Amygdala (tissue), 56 donors: Measurements from ENCODE around the gene MN1.

ENCODE experiments used
- DNase-seq, 56 donors: peaks; one replicate each; lab custom pipeline; 2025; lab: John Stamatoyannopoulos, UW

Gene MN1

DNA sequence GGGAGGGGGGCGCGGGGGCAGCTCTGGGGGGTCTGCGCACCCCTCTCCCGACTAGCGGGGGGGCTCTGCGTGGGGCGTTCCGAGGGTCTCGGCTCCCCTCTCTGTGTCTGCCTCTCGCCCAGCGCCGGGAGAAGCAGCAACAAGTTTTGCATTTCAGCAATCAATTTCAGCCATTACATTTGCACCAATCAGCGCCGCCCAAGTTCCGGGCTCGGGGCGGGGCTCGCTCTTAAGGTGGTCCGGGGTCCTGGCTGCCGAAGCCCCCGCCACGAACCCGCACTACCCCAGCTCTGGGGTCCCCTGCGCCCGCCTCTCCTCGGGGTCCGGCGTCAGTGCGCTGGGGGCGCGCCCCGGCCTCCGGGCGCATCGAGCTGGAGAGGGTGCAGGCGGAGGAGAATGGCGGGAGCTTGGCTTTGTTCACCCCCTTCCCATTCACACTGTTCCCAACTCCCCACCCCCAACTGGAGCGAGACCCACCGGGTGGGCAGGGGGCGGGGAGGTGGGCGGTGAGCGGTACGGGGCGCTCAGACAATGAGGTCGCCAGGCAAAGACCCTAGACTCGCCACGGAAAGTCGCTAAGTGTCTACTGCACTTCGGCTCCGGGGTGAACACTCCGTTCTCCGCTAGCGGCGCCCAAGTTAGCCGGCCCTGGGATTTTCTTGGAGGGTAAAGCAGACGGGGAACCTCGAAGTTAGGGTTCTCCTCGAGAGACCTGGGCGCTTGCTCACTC lies at the start of gene MN1:
Gene MN1 (minus strand): TSS at position 141 of the 730 bp plus-strand sequence. CDS start 1,213 bp downstream, outside the sequence.
- peak in 43 of 56 donors; percentile 19 to 85 (median 57) for DNase-seq

DNA sequence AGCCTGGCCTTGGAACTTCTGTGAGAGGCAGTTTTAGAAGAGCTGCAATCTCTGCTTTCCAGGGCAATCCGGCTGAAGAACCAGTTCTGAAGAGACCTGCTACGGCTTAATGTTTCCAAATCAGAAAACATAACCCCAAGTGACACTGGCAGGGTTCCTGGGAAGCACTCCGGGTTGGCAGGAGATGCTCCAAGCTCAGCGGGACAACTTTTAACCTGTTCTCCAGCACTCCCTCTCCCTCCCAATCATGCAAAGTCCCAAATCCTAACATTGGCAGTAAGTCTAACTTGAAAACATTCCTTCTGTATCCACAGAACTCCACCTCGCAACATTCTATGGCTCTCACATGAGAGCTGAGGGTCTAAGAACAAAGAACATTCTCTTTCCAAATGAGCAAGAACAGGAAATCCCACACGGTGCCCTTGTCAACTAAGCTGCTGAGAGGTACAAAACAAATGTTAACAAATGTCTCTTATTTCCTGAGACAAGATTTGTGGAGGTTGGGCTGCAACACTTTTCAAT lies 48.5 kb upstream of the MN1 start:
- DNase-seq = no peak

DNA sequence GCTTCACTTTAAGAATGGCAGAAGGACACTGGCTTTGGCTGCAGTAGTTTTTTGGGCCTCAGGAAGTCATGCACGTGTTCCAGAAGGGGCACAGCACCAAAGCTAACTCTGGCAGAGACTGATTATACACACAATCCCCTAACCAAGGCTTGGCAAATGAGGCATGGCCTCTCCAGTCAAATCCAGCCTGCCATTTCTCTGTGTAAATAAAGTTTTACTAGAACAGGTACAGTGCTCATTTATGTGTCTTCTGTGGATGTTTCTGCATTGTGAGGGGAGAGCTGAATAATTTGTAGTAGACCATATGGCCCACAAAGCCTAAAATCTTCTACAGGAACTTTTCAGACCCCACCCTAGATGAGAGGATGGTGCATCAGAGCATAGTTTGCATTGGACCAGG lies 46.4 kb upstream of the MN1 start:
- DNase-seq = no peak

DNA sequence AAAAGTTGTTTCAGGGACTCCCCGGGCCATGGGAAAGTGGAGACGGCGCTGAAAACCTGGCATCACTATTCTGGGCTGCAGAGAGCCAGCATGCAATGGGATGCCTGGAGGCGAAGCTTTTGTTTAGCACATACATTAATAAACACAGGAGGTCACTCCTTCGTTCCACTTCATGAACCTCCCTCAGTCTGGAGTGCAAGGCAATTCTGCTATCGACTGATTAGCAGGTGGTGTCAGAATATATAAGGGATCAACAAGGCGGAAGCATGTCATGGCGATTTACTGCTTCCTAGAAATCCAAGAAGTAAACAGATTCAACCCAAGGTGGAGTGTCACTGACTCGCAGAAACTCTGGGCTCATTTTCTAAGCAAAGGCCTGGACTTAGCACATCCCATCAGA lies 45.4 kb upstream of the MN1 start:
- no peak for DNase-seq

DNA sequence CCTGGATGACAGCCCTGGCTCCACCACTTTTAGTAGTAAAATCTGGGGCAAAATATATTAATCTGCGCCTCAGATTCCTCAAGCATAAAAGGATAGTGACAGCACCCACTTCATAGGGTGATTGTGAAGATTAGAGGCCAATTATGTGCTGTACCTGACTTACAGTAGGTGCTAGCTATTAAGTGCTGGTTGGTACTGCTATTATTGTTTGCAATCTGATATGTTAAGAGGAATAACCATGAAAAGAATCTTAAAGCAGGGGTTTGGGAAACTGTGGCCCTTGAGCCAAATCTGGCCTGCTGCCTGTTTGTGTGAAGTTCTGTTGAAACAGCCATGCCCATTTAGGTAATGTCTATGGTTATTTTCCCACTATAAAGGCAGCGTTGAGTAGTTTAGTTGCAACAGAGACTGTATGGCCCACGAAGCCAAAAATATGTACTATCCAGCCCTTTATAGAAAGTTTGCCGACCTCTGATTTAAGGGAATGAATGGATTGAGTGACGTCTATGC lies 44.7 kb upstream of the MN1 start:
- DNase-seq = no peak

DNA sequence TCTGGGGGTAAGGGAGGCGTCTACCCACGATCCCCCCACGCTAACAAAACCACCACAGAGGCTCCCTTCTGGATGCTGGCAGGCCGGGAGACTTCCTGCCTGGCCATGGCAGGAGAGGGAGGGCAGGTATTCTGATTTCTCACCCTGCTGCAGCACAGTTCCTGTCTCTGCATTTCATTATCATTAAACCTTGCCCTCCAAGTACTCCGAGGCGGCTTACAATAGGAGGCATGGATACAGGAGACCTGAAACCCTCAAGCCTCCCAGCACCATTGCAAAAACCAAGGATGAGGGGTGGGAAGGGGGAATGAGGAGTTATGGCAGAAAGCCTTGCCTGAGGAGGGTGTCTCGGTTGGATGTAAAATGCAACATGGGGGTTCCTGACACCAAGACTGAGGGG lies 44.1 kb upstream of the MN1 start:
- DNase-seq = no peak

DNA sequence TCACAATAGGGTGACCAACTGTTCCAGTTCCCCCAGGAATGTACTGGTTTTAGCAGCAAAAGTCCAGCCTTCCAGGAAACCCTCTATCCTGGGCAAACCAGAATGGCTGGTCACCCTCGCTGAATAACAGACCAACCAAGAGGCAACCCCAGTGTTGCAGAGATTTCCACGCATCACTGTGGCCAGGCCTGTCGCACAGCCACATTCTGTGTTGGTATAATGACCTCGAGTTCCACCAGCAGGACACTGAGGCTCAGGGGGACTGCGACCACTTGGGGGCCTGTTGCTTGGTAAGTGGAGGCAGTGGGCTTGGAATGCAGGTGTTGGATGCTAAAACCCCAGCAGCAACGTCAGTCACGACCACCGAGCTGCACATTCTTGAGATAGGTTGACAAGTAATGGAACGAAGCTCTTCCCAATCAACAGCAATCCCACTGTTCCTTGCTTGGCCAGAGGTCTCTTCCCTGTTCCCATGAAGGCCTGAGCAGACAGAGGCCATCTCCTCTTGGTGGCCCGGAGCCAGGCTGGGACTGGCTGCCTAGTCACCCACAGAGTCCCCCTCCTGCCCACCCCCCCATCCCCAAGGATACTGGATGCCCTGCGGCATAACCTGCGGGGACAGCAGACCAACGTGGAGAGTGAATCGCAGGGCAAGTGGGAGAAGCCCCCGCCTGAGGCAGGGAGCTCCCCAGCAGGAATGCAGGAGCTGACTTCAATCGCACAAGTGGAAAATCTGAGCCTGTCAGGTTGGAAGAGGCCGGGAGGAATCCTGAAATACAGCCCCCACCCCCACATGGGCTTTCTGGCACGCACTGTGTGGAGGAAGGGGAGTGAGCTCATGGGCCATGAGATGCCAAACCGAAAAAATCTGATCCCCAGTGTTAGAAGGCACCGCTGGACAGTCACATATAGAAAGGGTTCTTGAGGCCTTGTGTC lies 43.4 kb upstream of the MN1 start:
- no peak for DNase-seq

DNA sequence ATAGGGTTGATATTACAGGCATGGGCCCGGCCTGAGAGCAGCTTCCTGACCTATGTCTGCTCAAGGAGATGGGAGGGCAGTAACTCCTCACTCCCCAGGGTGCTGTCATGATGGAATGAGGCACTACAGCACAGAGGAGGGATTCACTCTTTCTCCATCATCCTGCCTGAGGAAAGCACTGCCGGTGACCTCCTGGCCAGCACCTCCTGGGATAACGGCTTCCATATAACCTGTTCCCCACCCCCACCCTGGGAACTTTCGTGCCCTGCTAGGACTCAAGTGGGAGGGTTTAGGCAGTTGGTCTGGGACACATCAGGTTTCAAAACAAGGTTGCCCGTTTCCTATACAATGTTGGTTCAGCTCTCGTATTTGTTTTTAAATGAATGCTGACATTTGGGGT lies 42.7 kb upstream of the MN1 start:
- DNase-seq = no peak

DNA sequence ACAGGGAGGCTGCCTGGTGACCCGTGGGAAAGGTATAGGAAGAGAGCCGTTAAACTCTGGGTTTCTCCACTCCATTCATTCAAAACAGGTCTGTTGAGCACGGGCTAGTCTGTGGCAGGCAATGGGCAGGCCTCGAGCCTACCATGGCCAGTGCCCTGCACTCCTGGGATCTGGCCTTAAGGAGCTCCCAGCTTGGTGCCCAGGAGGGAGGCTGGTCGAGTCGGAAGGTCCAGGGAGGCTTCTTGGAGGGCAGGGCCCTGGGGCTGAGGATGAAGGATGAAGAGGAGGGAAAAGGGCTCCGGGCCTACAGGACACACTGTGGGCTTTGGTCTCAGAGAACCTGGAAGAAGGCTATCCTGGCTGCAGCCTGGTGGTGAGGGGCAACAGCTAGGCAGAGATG lies 41.9 kb upstream of the MN1 start:
- DNase-seq = no peak

DNA sequence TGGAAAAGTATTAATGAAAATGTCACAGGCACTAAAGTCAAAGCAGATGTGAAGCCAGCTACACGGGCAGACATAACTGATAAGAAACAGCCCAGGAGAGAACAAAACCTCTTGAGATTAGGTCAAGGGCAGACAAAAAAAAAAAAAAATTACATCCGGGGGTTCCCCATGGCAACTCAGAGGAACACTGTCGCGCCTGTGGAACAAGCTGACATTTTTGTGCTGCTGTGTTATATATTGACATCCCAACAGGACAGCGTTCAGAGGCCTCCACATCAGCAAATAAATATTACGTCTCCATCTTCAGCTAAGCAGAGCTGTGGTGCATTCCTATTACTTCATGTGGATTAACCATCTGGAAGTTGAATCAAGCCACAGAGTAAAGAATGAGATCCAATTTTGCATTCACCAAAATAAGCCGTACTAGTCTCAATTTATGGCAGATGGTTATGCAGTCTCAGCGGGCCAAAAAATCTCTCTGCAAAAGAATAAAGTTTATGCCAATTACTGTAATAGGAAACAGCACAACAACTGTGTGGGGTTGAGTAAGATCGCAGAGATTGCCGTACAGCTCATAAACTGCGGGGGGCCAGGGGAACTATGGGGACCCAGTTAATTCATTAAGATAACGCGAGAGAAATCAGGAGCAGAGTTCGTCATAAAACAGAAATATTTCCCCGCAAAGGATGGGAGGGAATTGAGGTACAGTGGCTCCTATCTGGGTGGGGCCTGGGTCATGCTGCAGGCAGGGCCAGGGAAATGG lies 41.3 kb upstream of the MN1 start:
- no peak for DNase-seq

DNA sequence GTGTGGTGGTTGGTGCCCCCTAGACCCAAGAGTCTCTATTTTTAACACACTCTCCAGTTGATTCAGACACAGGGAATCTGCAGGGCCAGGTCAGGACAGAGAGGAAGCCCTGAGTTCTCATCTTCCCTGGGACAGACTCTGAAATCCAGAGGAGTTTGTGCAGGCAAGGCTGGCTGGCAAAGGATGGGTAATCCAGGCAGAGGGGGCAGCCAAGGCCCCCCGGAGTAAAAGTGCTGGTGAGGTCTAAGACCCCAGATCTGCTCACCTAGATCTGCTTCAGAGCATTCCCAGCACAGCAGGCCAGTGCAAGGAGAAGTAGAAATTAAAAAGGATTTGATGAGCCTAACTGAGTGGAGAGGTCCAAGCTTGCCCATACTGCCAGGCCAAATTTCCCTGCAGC lies 40.6 kb upstream of the MN1 start:
- no peak for DNase-seq

DNA sequence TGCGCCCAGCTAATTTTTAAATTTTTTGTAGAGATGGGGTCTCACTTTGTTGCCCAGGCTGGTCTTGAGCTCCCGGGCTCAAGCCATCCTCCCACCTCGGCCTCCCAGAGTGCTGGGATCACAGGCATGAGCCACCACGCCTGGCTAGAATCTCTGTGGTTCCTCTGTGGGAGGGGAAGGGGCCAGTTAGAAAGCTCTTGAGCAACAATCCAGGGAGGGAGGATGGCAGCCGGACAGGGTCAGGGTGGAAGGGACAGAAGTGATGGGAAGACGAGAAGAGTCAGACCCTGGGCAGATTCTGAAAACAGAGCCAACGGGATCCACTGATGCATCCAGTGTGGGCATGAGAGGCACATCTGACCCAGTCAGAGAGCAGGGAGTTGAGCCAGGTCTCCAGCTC lies 38.9 kb upstream of the MN1 start:
- DNase-seq = no peak

DNA sequence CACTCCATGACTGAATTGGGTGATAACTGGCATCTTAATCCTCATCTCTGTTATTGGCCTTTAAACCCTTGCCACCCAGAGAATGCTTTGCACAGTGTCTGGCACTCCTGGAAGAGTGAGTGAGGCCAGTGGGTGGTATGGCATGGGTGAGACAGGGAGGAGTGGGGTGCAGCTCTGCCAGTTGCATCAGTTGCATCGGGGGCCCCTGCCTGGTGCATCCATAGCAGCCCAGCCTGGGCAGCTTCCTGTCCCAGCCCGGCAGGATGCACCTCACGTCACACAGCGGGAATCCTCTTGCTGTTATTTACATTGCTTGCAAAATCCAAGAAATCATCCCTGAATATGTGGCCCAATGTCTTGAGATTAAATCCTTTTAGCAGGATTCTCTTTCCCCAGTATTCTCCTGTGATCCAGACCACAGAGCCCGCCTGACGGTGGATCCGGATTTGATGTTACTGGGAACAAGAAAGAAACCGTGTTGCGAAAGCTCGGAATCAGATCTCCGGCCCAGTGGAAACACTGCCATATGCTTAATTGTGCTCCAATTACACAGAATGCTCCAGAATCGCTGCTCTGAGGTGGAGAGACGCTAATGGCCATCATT lies 37.6 kb upstream of the MN1 start:
- no peak for DNase-seq

DNA sequence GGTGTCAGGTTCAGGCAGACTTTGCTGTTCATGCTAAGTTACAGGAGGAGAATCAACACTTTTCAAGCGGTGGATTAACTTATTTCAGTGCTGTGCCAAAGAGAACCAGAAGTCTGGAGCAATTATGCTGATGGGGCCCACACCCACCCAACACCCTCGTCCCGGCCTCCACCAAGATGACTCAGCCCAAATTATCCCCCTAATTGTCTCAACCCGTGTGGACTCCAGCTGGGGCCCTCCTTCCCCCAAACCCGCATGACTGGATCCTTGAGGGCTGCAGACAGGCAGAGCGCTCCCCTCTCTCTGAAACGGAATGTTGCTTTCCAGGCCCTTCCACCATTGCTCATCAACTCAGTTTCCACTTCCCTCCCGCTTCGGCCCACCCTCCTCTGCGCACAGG lies 34.6 kb upstream of the MN1 start:
- DNase-seq = no peak

DNA sequence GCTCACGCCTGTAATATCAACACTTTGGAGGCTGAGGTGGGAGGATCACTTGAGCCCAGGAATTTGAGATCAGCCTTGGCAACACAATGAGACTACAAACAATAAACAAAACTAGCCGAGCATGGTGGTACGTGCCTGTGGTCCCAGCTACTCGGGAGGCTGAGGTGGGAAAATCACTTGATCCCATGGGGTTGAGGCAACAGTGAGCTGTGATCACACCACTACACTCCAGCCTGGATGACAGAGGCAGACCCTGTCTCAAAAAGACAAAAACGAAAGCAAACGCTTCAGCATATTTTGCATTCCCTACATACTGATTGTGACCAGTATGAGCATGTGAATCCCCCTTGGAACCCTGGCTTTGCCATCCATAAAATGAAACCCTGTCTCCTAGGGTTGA lies 33.9 kb upstream of the MN1 start:
- DNase-seq = no peak

DNA sequence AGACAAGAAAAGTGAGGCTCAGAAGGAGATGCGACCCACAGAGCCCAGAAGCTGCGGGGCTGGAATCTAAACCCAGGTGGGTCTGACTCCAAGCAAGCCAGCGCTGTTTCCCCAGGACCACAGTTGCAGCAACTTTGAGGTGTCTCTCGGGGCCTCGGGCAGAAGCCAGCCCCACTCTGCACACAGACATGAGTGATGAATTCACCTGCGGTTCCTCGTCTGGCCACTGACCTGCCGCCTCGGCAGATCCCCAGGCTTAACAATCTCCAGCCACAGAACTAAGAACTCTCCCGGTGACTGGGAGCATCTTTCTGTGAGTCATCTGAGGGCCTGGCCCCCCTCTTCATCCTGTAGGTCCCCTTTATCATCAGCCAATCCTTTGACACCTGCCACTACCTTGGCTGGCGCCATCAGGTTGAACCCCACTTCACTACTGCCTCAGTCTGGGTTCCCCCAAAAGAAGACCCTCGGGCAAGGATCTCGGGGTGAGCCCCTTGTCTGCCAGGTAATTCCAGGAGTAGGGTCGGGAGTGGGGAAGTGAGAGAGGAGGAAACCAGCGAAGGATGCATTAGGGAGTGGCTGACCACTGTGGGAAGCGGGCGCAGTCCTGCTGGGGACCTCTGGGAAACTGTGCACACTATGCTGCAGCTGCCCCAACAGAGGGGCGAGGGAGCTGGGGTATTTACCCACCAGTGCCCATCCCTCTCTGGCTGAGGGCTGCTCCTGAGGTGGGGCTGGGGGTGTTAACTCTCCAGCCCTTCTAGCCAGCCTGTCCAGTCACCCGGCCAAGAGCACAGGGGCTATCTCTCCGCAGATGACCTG lies 33.0 kb upstream of the MN1 start:
- DNase-seq = no peak

DNA sequence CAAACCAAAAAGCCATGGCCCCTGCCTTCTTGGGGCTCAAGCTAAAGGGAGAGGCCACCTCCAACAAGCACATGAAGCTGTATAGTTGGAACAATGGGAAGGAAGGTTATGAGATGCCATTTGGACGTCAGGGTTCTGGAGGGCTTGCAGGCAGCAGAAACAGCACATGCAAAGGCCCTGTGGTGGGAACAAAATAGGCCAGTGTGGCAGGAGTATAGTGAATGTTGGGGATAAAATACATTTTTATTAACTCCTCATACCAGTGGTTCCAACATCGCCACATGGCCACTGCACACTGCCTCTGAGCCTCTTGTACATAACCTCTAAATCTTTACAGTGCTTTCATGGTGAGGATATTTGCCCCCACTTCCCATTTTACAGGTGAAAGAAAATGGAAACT lies 32.2 kb upstream of the MN1 start:
- no peak for DNase-seq

DNA sequence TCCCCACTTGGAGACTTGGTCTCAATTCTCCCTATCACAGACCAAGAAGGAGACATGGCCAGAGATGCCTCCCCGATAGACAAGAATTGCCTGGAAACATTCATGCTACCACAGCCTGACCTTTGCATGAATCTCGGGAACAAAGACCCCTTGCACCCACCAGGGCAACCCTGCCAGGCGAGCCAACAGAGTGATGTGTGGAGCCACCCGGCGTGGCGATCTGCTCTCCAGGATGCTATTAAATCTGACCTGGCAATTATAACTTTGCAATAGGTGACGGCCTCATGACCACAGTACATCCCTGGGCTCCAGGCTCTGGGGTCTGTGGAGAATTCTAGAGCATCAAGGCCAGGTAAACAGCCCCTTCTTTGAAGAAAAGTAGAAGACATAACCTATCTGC lies 31.1 kb upstream of the MN1 start:
- no peak for DNase-seq

DNA sequence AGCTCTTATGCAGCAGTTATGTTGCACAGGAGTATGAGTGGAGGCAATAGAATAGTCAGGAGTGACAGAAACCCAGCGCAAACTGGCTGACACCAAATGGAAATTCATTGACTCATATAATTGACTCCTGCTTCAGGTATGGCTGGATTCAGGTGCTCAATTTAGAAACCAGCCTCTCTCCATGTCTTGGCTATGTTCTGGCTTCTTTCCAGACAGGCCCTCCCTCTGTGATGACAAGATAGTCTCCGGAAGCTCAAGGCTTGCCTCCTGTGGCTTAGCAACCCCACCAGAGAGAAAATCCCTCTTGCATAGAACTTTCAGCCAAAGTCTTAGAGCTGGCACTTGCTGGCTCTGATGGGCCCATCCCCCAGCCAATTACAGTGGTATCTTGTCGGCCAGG lies 28.1 kb upstream of the MN1 start:
- no peak for DNase-seq
